GM19035 (cell line): ENCODE measurements around the gene STUM.

ENCODE experiments used
- ATAC-seq: cut with Tn5 transposase; IDR thresholded peaks from one replicate; pipeline ENCODE4 v1.9.1; 2021; ENCODE audit not compliant: unreplicated experiment

The STUM gene

DNA sequence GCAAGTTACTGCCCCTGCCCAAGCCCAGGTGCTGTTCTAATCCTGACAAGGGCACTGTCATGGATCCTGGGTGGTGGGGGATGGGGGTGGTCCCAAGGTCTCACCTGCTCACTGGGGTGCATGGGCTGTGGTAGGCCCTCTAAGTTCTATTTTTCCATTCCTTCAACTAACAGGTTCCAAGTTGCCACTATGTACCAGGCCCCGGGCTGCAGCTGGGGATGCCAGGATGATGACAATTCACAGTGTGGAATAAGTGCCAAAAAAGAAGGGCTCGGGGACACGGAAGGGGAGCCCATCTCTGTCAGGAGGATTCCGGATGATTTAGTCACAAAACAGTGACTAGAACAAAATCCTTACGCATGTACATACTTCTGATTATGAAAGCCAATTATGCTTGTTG, 76.0 kb downstream of the STUM start:
- no peak for ATAC-seq

DNA sequence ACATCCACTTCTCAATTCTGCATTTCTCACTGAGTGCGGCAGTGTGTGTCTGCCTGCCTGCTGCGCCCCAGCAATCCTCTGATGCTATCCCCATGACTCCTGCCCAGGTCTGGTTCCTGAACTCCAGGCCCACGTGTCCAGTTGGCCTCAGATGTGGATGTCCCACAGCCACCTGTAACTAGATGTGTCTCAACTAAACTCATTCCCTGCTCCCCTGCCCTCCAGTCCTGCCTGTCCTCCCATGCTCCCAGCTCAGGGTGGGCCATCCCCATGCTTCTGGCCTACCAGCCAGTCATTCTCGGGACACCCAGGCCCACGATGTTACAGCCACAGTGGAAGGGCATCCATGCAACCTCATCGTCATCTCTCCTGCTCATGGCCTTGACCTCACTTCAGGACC, 76.8 kb downstream of the STUM start:
- no peak for ATAC-seq

- ATAC-seq = peak; percentile 36
Measured at GRCh38 chr1:226625832-226626576, 77.4 kb downstream of the STUM start.

GRCh38 chr1:226626577-226626956, 78.0 kb downstream of the STUM start:
- peak; percentile 74 for ATAC-seq

- ATAC-seq = no peak
Measured at GRCh38 chr1:226627050-226627755, 78.6 kb downstream of the STUM start.

- ATAC-seq = no peak
Measured at GRCh38 chr1:226627924-226628611, 79.5 kb downstream of the STUM start.

- no peak for ATAC-seq
Measured at GRCh38 chr1:226628612-226629155, 80.1 kb downstream of the STUM start.

GRCh38 chr1:226629210-226629895, 80.8 kb downstream of the STUM start:
- ATAC-seq = no peak

- no peak for ATAC-seq
Measured at GRCh38 chr1:226629896-226630550, 81.5 kb downstream of the STUM start.

DNA sequence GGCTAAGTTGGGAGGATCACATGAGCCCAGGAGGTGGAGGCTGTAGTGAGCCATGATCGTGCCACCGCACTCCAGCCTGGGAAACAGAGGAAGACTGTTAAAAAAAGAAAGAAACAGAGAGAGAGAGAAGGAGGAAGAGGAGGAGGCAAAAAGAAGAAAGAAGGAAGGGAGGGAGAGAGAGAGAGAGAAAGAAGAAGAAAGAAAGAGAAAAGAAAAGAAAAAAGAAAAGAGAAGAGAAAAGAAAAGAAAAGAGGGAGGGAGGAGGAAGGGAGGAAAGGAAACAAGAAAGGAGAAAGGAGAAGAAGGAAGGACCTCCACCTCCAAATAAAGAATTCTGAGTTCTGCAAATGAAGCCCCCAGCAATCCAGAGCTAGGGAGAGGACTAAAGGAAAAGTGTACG, 82.0 kb downstream of the STUM start:
- no peak for ATAC-seq

GRCh38 chr1:226631229-226632000, 82.9 kb downstream of the STUM start:
- ATAC-seq = no peak

- ATAC-seq = no peak
Measured at GRCh38 chr1:226632169-226632879, 83.8 kb downstream of the STUM start.

DNA sequence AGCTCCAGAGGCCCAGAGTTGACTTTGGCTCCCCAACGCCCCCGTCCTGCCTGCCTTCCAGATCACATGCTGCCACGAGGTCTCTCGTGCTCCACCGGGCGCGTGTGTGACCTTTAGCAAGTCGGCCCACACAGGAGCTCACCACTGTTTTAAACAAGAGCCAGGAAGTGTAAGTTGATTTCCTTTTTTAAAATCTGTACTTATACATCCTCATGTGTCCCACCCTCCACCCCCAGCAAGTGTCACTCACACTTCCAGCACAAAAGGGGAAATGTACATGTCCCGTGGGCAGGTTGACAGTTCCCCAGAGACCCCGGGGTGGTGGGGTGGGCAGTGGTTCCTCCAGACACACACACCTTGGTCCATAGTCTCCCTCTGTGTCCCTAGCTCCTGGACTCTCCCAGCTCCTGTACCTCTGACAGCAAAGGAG, 84.4 kb downstream of the STUM start:
- ATAC-seq = no peak

DNA sequence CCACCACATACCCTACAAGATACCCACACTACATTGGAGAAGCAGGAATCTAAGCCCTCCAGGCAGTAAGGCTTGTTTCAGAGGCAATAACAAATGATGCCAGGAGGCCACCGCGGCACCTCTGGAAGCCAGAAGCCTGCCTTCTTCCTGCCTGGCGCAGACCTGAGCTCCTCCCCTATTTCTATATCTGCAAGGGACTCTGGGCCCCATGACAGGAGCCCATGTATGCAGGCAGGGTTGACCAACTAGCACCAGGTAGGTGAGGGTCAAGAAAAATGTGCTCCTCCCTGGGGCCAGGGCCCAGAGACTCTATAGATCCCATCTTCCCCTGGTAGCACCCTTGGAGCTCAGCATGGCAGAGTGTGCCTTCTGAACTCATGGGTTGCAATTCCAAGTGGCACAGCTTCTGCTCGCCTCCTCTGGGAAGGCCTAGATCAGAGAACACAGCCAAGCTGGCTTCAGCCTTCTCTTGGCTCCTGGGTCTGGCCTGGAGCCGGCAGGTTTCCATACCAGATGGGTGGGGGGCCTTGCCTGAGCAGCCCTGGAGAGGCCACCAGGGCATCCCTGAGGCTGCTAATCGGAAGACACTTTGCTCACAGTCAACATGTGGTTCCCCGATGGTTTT, 85.1 kb downstream of the STUM start:
- ATAC-seq = peak; percentile 18

GRCh38 chr1:226634166-226634588, 85.6 kb downstream of the STUM start:
- peak; percentile 79 for ATAC-seq

- ATAC-seq = no peak
Measured at GRCh38 chr1:226634611-226635246, 86.2 kb downstream of the STUM start.

DNA sequence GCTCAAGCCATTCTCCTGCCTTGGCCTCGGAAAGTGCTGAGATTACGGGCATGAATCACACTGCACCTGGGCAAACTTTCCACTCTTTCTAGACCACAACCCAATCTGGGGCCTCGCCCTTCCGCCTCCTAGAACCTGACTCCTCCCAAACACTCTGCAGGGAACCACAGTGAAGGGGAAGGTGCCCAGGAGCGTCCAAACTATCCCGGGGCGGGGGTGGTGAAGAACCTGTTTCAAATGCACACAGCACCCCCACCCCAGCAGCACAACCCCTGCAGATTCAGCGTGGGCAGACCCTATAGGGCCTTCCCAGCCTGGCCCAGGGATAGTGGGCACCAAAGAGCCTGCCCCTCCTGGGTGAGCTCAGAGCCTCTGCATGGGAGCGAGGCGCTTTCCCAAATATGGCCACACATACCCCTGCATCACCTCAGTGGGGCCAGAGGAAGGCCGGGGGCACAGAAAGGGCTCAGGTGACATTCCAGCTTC, 86.9 kb downstream of the STUM start:
- ATAC-seq = no peak

DNA sequence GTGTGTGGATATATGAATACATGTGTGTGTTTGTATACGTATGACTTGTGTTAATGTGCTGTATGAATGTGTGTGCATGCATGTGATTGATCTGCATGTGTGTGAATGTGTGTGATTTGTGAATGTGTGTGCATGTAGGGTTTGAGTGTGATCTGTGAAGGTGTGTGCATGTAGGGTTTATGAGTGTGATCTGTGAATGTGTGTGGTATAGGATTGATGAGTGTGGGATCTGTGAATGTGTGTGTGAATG, 88.2 kb downstream of the STUM start:
- no peak for ATAC-seq
